Measurements from ENCODE around the gene CYP2F1. TPM values are rescaled to one million over a fixed set of nuclear protein-coding genes. Genes with fewer than 3 reads are reported as not detected.
A peak's percentile ranks its signal among the peaks of the same experiment; 100 is the strongest.
"Not testable (repeated sequence)": the region's sequence is repeated elsewhere in the genome, so short reads cannot be mapped to it uniquely, and the experiment has no call there.

Gene CYP2F1, protein sequence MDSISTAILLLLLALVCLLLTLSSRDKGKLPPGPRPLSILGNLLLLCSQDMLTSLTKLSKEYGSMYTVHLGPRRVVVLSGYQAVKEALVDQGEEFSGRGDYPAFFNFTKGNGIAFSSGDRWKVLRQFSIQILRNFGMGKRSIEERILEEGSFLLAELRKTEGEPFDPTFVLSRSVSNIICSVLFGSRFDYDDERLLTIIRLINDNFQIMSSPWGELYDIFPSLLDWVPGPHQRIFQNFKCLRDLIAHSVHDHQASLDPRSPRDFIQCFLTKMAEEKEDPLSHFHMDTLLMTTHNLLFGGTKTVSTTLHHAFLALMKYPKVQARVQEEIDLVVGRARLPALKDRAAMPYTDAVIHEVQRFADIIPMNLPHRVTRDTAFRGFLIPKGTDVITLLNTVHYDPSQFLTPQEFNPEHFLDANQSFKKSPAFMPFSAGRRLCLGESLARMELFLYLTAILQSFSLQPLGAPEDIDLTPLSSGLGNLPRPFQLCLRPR
- polyA plus RNA-seq (2012; ENCODE audit: insufficient read depth, insufficient read length), result not detected

DNA sequence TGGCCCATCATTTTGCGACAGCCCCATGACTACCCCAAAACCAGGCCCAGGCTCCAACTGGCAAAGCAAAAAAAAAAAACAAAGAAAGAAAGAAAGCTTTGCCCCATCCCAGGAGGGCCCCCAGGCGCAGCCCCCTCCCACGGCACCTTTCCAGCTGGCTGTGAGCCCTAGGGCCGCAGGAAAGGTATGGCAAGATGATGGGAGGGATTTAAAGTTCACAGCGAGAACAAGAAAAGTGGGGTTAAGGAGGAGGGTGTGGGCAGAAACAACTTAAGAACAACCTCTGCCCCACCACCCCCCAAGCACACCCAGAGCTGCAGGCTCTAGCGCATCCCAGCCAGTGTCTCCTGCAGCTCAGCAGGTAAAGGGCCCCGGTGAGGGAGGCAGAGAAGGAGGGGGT is at the start of gene CYP2F1:
Gene CYP2F1 (plus strand): TSS at position 301 of the 400 bp plus-strand sequence. CDS start 1,757 bp downstream, outside the sequence.
- no peak within 1 kb of the TSS for H3K4me3 ChIP-seq (ENCODE audit: low read length)
- no peak for DNase-seq (ENCODE audit: low read depth, low spot score)

DNA sequence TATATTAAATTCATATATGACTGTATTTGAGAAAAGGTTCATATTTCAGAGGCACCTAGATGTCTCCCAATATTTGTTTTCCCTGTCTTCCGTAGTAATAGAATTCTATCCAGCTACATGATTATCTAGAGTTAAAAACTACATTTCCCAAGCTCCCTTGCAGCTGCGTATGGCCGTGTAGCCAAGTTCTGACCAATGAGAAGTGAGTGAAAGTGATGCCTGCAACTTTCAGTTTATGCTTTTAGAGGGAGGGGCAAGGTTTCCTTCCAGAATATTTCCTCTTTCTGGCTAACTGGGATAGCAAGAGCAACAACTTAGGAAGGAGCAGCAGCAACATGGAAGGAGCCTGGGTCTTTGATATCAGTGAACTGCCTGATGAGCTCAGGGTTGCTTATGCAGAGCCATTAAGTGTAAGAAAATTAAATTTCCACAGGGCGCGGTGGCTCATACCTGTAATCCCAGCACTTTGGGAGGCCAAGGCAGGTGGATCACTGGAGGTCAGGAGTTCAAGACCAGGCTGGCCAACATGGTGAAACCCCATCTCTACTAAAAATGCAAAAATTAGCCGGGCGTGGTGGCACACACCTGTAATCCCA is 49.2 kb upstream of the CYP2F1 start:
- peak; percentile 7 for DNase-seq (ENCODE audit: low read depth, low spot score)
- no peak overlapping the region for H3K4me3 ChIP-seq (ENCODE audit: low read length)

DNA sequence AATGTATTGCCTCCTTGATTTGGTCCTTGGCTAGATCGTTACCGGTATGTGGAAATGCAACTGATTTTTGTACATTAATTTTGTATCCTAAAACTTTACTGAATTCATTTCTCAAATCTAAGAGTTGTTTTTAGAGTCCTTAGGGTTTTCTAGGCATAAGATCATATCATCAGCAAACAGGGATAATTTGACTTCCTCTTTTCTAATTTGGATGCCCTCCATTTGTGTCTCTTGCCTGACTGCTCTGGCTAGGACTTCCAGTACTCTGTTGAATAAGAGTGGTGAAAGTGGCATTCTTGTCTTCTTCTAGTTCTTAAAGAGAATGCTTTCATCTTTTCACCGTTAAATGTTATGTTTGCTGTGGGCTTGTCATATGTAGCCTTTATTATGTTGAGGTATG is 37.9 kb upstream of the CYP2F1 start:
- H3K4me3 ChIP-seq (ENCODE audit: low read length), result no peak overlapping the region
- no peak for DNase-seq (ENCODE audit: low read depth, low spot score)

DNA sequence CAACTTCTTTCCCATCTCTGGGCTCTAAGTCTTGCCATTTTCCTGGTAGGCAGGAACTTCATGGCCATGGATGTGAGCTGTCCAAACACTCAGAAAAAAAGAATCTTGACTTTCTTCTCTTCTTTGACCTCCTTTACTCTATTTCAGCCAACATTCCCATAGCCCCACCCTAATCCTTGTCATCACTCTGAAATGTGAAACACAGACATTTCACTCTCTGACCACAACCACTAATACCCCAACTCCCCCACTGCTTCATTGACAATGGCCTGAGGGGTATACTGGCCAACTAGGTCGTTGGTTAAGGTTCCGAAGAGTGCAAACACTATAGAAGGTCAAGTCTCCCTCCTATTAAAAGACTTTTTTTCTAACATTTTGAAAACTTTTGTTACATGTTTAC is 30.7 kb upstream of the CYP2F1 start:
- DNase-seq (ENCODE audit: low read depth, low spot score), result no peak
- no peak overlapping the region for H3K4me3 ChIP-seq (ENCODE audit: low read length)

DNA sequence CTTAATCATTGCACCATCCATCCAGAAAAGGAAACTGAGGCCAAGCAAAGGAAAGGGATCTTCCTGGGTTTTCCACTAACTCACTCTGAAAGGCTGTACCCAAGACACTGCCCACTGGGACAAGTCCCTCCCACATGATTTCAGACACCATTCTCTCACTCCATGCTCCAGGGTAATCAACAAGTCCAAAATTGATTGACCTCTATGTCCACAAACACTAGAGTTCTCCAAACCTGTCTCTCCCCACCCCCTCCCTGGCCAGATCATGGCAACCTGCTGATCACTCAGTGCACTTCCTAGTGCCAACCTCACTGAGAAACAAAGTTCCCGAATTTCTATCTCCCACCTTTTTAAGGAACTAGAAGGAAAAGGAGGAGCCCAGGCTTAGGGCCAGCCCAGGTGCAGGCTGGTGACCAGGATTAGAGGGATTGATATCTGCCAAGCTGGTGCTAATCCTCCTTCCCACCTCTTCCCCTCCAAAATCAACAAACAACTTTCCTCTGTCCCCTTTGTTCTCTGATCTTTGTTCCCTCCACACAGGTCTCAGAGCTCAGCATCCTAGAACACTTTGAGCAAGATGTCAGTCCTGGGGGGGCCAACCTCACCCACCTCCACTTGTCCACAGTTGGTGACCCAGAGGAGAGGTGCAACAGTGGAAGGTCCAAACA is 28.4 kb upstream of the CYP2F1 start:
- DNase-seq (ENCODE audit: low read depth, low spot score), result no peak
- no peak overlapping the region for H3K4me3 ChIP-seq (ENCODE audit: low read length)

DNA sequence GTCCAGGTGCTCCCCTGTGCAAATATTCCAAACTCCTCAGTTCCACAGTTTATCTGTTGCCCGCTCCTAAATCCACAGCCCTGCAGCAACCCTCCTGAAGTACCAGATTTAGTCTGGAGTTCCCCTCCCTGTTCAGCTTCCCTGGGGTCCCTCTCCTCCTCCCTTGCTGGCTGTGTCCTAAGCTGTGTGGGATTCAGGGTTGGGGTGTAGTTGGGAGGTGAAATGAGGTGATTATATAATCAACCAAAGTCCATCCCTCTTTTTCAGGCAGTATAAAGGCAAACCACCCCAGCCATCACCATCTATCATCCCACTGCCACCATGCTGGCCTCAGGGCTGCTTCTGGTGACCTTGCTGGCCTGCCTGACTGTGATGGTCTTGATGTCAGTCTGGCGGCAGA is 26.1 kb upstream of the CYP2F1 start, which contains the start of gene CYP2A13:
Gene CYP2A13 (plus strand): TSS at position 301 of the 400 bp plus-strand sequence. CDS start 21 bp downstream, at position 322.
- H3K4me3 ChIP-seq (ENCODE audit: low read length), result no peak within 1 kb of the TSS
- no peak for DNase-seq (ENCODE audit: low read depth, low spot score)

DNA sequence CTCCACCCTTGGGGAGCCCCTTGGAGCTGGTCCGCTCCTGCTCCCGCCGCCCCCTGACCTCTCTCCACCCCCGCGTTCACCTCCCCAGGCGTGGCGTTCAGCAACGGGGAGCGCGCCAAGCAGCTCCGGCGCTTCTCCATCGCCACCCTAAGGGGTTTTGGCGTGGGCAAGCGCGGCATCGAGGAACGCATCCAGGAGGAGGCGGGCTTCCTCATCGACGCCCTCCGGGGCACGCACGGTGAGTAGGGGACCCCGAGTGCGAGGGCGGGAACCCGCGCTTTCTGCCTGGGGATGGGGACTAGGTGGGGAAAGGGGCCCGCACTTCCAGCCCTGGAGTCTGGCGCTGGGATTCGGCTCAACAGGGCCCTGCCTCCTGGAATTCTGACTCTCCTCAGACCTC is 24.3 kb upstream of the CYP2F1 start:
- DNase-seq (ENCODE audit: low read depth, low spot score), result no peak
- H3K4me3 ChIP-seq (ENCODE audit: low read length), result no peak overlapping the region

DNA sequence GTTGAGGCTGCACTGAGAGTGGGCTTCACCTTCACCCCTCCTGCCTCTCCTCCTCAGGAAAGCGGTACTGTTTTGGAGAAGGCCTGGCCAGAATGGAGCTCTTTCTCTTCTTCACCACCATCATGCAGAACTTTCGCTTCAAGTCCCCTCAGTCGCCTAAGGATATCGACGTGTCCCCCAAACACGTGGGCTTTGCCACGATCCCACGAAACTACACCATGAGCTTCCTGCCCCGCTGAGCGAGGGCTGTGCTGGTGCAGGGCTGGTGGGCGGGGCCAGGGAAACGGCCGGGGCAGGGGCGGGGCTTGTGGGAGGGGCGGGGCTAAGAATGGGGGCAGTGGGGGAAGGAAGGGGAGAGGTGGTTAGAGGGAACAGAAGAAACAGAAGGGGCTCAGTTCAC is 18.5 kb upstream of the CYP2F1 start:
- H3K4me3 ChIP-seq (ENCODE audit: low read length), result no peak overlapping the region
- DNase-seq (ENCODE audit: low read depth, low spot score), result no peak

DNA sequence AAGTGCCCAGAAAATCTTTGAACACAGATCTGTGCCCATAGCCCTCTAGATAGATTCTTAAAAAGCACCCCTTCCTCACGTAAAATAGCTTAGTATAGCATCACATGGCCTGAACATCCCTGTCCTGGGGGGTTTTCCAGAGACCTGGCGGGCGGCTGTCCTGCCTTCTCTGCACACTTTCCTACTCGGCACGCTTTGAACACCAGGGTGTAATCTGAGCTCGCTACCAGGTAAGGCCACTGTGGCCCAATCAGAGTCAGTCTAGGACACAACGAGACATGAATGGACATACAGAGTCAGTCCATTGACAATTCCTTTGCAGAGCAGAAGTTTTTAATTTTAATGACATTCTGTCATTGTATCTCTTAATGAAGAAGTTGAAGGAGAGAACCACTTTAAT is 17.9 kb upstream of the CYP2F1 start:
- no peak for DNase-seq (ENCODE audit: low read depth, low spot score)
- H3K4me3 ChIP-seq (ENCODE audit: low read length), result no peak overlapping the region

DNA sequence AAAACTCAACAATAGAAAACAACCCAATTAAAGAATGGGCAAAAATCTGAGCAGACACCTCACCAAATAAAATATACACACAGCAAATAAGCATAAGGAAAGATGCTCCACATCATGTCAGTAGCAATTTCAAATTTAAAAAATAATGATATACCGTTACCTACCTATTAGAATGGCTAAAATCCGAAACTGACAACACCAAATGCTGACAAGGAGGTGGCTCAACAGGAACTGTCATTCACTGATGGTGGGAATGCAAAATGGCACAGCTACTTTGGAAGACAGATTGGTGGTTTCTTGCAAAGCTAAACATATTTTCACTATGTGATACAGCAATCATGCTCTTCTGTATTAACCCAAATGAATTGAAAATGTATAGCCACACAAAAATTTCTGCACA is 16.9 kb upstream of the CYP2F1 start:
- no peak overlapping the region for H3K4me3 ChIP-seq (ENCODE audit: low read length)
- no peak for DNase-seq (ENCODE audit: low read depth, low spot score)

DNA sequence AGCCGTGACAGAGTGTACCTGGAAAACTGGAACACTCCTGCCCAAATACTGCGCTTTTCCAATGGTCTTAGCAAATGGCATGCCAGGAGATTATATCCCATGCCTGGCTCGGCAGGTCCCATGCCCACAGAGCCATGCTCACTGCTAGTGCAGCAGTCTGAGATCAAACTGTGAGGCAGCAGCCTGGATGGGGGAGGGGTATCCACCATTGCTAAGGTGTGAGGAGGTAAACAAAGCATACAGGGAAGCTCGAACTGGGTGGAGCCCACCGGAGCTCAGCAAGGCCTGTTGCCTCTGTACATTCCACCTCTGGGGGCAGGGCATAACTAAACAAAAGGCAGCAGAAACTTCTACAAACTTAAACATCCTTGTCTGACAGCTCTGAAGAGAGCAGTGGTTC is 15.5 kb upstream of the CYP2F1 start:
- no peak for DNase-seq (ENCODE audit: low read depth, low spot score)
- H3K4me3 ChIP-seq (ENCODE audit: low read length), result no peak overlapping the region

DNA sequence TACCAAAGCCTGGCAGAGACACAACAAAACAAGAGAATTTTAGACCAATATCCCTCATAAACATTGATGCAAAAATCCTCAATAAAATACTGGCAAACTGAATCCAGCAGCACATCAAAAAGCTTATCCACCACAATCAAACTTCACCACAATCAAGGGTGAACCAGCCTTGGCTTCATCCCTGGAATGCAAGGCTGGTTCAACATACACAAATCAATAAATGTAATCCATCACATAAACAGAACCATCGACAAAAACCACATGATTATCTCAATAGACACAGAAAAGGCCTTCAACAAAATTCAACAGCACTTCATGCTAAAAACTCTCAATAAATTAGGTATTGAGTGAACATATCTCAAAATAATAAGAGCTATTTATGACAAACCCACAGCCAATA is 12.0 kb upstream of the CYP2F1 start:
- not testable (repeated sequence) for DNase-seq (ENCODE audit: low read depth, low spot score); H3K4me3 ChIP-seq (ENCODE audit: low read length)

DNA sequence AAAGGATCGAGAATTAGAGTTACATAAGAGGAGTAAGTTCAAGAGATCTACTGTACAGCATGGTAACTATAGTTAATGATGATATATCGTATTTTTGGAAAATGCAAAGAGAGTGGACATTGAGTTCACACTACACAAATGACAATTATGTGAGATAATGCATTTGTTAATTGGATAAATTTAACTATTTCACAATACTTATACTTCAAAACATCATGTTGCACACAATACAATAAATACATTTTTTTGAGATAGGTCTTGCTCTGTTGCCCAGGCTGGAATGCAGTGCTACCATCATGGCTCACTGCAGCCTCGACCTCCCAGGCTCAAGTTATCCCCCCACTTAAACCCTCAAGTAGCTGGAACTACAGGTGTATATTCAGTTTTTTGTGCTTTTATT is 8.1 kb upstream of the CYP2F1 start:
- no peak overlapping the region for H3K4me3 ChIP-seq (ENCODE audit: low read length)
- no peak for DNase-seq (ENCODE audit: low read depth, low spot score)

DNA sequence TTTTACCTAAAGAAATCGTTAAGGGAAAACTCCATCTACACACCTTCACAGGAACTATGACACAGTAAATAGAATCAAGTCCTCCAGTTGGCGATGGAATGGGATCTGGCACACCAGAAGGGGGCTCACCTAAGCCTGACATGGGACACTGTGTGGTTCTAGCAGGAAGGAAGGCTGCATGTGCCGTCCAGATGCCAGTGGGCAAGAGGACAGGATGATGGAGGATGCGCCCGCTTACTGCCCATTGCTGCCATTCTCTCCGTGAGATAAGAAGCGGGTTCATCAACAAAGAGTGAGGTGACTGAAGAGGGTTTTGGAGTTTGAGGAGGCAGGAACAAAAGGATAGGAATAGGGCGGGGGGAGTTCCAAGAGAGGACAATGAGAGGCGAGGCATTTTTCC is 2.9 kb upstream of the CYP2F1 start:
- no peak for DNase-seq (ENCODE audit: low read depth, low spot score)
- no peak overlapping the region for H3K4me3 ChIP-seq (ENCODE audit: low read length)

DNA sequence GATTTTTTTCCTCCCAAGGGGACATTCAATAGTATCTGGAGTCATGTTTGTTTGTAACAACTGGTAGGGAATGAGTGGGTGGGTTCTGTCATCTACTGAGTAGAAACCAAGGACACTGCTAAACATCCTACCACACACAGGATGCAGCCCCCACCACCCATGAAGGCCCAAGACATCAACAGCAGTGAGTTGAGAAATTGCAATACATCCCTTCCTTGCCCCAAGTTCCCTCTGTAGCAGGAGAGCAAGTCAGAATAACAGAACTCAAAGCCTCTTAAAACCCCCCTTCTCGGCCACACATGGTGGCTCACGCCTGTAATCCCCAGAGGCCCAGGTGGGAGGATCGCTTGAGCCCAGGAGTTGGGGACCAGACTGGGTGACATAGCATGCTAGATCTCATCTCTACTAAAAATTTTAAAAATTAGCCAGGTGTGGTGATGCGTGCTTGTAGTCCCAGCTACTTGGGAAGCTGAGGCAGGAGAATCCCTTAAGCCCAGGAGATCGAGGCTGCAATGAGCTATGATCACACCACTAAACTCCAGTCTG is 2.4 kb upstream of the CYP2F1 start:
- H3K4me3 ChIP-seq (ENCODE audit: low read length), result no peak overlapping the region
- no peak for DNase-seq (ENCODE audit: low read depth, low spot score)

DNA sequence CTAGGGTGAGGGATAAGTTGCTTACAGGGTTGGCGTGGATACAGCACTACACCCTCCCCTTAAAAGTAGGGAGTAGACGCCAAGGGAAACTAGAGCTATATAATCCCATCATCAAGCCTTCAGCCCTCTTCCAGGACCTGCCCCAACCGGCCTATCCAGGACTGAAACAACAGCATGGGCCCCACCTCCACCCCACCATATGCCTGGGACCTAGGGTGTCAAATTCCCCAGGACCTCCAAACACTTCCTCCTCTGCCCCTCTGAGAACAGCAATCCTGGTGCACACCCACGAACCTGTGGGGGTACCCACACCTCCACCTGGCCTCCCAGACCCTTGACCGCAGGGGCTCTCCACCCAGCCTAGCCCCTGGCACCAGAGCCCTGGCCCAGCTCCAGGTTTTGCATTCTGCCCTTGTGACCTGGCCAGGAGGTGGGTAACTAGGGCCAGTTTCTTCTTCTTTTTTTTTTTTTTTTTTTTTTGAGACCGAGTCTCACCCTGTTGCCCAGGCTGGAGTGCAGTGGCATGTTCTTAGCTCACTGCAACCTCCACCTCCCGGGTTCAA is 1.4 kb upstream of the CYP2F1 start:
- no peak overlapping the region for H3K4me3 ChIP-seq (ENCODE audit: low read length)
- no peak for DNase-seq (ENCODE audit: low read depth, low spot score)

DNA sequence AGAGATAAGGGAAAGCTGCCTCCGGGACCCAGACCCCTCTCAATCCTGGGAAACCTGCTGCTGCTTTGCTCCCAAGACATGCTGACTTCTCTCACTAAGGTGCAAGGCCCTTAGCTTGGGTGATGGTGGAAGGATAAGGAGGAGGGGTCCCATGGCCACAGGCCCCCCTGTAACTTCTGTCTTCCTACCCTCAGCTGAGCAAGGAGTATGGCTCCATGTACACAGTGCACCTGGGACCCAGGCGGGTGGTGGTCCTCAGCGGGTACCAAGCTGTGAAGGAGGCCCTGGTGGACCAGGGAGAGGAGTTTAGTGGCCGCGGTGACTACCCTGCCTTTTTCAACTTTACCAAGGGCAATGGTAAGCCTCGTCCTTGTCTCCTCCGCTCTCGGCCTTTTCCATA is 2.0 kb downstream of the CYP2F1 start:
- no peak overlapping the region for H3K4me3 ChIP-seq (ENCODE audit: low read length)
- no peak for DNase-seq (ENCODE audit: low read depth, low spot score)

DNA sequence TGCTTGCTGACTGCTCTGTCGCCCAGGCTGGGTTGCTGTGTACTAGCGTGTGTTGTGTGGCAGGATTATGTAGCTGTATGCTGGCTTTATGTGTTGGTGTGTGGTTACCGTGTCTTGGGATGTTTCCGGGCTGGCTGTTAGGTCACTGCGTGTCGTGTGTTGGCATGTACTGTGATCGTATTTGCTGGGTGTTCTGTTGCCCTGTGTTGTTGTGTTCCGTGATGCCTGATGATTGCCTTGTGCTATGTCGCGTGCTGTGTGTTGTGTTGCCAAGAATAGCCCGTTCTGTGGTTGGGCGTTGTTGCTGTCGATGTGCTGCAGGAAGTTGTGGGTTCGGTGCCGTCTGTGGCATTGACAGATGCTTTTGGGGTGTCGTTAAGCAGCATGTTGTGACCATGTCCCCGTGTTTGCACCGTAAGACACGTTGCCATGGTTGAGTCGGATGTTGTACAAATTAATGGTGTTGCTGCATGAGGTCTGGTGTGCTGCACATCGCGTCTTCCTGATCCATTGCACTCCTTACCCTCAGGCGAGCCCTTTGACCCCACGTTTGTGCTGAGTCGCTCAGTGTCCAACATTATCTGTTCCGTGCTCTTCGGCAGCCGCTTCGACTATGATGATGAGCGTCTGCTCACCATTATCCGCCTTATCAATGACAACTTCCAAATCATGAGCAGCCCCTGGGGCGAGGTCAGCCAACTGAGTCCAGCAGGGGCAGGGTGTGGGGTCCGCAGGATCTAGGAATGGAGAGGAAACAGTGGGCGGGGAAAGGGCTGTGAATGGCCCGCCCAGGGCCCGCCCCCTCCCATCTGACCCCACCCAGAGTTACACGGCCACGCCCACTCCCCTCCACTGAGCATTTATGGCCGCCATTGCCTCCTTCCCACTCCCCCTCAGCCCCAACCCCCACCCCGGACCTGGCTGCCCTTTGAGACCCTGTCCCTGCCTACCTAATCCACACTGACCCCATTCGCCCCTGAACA is 7.0 kb downstream of the CYP2F1 start:
- peak; percentile 72 for DNase-seq (ENCODE audit: low read depth, low spot score)
- peak overlapping the region; percentile 20; the same call in 1 of the 2 replicates for H3K4me3 ChIP-seq (ENCODE audit: low read length)
